HepG2 (cell line): ENCODE measurements around the gene SPPL2B. TPM values are rescaled to one million over a fixed set of nuclear protein-coding genes. Genes with fewer than 3 reads are reported as not detected.

Experiments
- ATF7 ChIP-seq, 2 experiments: fragments of 450-650 bp in 1 of 2; sonication (generic) in 1 of 2; formaldehyde crosslinking in 1 of 2; IDR thresholded peaks; 2 replicates each; pipeline versions ENCODE4 v1.4.0 to v1.6.1; 2016 to 2020; ENCODE audit warnings: antibody characterized with exemption in 1 of 2, mild to moderate bottlenecking in 1 of 2, missing genetic modification reagents in 1 of 2
- IKZF1 ChIP-seq: fragments of 450-650 bp; IDR thresholded peaks from 2 replicates; pipeline ENCODE4 v1.7.1; 2016
- KLF9 ChIP-seq: IDR thresholded peaks from 2 replicates; pipeline ENCODE4 v1.6.1; 2016; ENCODE audit warnings: low read depth
- MYNN ChIP-seq: sonication (generic); formaldehyde crosslinking; IDR thresholded peaks from 2 replicates; pipeline ENCODE4 v1.4.0; 2020; ENCODE audit warnings: mild to moderate bottlenecking, low read depth, missing genetic modification reagents
- PHF20 ChIP-seq: sonication (generic); formaldehyde crosslinking; IDR thresholded peaks from 2 replicates; pipeline ENCODE4 v1.5.0; 2020; ENCODE audit warnings: mild to moderate bottlenecking, missing genetic modification reagents
- SNRNP70 ChIP-seq: fragments of 200-400 bp; formaldehyde crosslinking; IDR thresholded peaks from 2 replicates; pipeline ENCODE4 v1.6.1; 2017; ENCODE audit warnings: mild to moderate bottlenecking, low read depth, low read length, moderate library complexity
- ZNF234 ChIP-seq: sonication (generic); formaldehyde crosslinking; conservative IDR thresholded peaks from 2 replicates; pipeline ENCODE4 v1.5.1; 2020; ENCODE audit warnings: mild to moderate bottlenecking, missing genetic modification reagents
- ZNF333 ChIP-seq: sonication (generic); formaldehyde crosslinking; IDR thresholded peaks from 2 replicates; pipeline ENCODE4 v1.4.0; 2020; ENCODE audit warnings: mild to moderate bottlenecking, missing genetic modification reagents, borderline replicate concordance
- ZNF432 ChIP-seq: sonication (generic); formaldehyde crosslinking; IDR thresholded peaks from 2 replicates; pipeline ENCODE4 v1.5.0; 2020; ENCODE audit warnings: missing genetic modification reagents, mild to moderate bottlenecking, borderline replicate concordance
- ZNF556 ChIP-seq: sonication (generic); formaldehyde crosslinking; IDR thresholded peaks from 2 replicates; pipeline ENCODE4 v1.4.0; 2020; ENCODE audit warnings: mild to moderate bottlenecking, missing genetic modification reagents, borderline replicate concordance
- ZNF674 ChIP-seq: sonication (generic); formaldehyde crosslinking; IDR thresholded peaks from 2 replicates; pipeline ENCODE4 v1.5.0; 2020; ENCODE audit warnings: low read depth, mild to moderate bottlenecking, missing genetic modification reagents
- ZNF790 ChIP-seq: sonication (generic); formaldehyde crosslinking; IDR thresholded peaks from 2 replicates; pipeline ENCODE4 v1.8.0; 2022; ENCODE audit warnings: missing genetic modification reagents, mild to moderate bottlenecking, borderline replicate concordance
- polyA plus RNA-seq, 8 experiments: library from polyadenylated mRNA; depleted of rRNA in 3 of 8; stranded (reverse) in 7 of 8; unstranded in 1 of 8; fragments of >200 nt; fragmentation: Illumina TruSeq in 4 of 8; extraction: Trizol in 4 of 8; gene quantifications; 2 replicates each; pipeline versions ENCODE4 v1.2.1 to v1.2.3, GENCODE V29; 2011 to 2016; ENCODE audit warnings: low read depth in 4 of 8, missing spikeins in 1 of 8, mixed read lengths in 1 of 8; ENCODE audit not compliant: insufficient read depth in 1 of 8
- total RNA-seq, 5 experiments: library from RNA; depleted of rRNA; stranded (reverse); fragments of >200 nt; fragmentation: Illumina TruSeq; extraction: Trizol; gene quantifications; 2 replicates each; pipeline ENCODE4 v1.2.3, GENCODE V29; 2016; ENCODE audit warnings: low read depth in 1 of 5
- TF ChIP-seq, protein P1 (sequence below): sonication (generic); formaldehyde crosslinking; IDR thresholded peaks from 2 replicates; pipeline ENCODE4 v1.5.0; 2020; ENCODE audit warnings: mild to moderate bottlenecking, missing genetic modification reagents
- TF ChIP-seq, protein P2 (sequence below): sonication (generic); formaldehyde crosslinking; IDR thresholded peaks from 2 replicates; pipeline ENCODE4 v1.5.0; 2020; ENCODE audit warnings: mild to moderate bottlenecking, missing genetic modification reagents

Gene SPPL2B
- total and polyA plus RNA-seq, 2 of the 13 experiments (the other 11 are each of a cell fraction or from before 2014, with no cell fraction given) = 14.9 to 15.2 TPM

DNA sequence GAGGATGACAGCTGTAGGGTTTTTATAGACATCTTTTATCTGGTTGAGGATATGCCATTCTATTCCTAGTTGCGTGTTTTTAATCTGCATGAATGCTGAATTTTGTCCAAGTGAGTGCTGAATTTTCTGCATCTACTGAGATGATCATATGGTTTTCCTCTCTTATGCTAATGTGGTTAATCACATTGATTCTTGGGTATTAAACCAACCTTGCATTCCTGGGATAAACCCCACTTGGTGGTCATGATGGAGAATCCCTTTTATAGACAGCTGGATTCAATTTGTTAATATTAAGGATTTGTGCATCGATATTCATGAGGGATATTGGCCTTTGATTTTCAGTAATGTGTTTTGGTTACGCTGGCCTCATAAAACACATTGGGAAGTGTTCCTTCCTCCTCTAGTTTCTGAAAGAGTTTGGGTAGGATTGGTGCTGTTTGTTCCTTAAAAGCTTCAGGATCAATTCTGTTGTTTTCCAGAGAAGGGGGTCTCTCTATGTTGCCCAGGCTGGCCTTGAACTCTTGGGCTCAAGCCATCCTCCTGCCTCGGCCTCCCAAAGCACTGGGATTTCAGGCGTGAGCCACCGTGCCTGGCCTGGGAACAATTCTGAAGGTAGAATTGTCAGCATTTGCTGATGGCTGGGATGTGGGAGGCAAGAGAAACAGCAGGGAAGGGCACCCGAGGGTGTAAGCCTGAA is 13.2 kb upstream of the SPPL2B start (continued):
- TF ChIP-seq IKZF1 (no peak), ZNF333 (CRISPR knock-in tag) (no peak), ATF7 (IDR thresholded peaks at IDR 0.05) (no peak), ATF7 (CRISPR knock-in tag; IDR thresholded peaks at IDR 0.05) (no peak), PHF20 (CRISPR knock-in tag) (no peak), ZNF790 (CRISPR knock-in tag) (0 out of 2 replicates have a peak, but pooled peaks have one; percentile 12), ZNF234 (CRISPR knock-in tag) (no peak), SNRNP70 (no peak), ZNF556 (CRISPR knock-in tag) (no peak), MYNN (CRISPR knock-in tag) (no peak), ZNF432 (CRISPR knock-in tag) (no peak), KLF9 (CRISPR knock-in tag) (no peak), ZNF674 (CRISPR knock-in tag) (no peak)
- TF ChIP-seq, protein P1, sequence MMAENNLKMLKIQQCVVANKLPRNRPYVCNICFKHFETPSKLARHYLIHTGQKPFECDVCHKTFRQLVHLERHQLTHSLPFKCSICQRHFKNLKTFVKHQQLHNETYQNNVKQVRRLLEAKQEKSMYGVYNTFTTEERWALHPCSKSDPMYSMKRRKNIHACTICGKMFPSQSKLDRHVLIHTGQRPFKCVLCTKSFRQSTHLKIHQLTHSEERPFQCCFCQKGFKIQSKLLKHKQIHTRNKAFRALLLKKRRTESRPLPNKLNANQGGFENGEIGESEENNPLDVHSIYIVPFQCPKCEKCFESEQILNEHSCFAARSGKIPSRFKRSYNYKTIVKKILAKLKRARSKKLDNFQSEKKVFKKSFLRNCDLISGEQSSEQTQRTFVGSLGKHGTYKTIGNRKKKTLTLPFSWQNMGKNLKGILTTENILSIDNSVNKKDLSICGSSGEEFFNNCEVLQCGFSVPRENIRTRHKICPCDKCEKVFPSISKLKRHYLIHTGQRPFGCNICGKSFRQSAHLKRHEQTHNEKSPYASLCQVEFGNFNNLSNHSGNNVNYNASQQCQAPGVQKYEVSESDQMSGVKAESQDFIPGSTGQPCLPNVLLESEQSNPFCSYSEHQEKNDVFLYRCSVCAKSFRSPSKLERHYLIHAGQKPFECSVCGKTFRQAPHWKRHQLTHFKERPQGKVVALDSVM (CRISPR knock-in tag) = peak; percentile 87
- TF ChIP-seq, protein P2, sequence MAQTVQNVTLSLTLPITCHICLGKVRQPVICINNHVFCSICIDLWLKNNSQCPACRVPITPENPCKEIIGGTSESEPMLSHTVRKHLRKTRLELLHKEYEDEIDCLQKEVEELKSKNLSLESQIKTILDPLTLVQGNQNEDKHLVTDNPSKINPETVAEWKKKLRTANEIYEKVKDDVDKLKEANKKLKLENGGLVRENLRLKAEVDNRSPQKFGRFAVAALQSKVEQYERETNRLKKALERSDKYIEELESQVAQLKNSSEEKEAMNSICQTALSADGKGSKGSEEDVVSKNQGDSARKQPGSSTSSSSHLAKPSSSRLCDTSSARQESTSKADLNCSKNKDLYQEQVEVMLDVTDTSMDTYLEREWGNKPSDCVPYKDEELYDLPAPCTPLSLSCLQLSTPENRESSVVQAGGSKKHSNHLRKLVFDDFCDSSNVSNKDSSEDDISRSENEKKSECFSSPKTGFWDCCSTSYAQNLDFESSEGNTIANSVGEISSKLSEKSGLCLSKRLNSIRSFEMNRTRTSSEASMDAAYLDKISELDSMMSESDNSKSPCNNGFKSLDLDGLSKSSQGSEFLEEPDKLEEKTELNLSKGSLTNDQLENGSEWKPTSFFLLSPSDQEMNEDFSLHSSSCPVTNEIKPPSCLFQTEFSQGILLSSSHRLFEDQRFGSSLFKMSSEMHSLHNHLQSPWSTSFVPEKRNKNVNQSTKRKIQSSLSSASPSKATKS (CRISPR knock-in tag) = no peak
